Measurements from ENCODE around the gene SPARCL1. TPM values are rescaled to one million over a fixed set of nuclear protein-coding genes. Genes with fewer than 3 reads are reported as not detected.
"Not testable (repeated sequence)": the region's sequence is repeated elsewhere in the genome, so short reads cannot be mapped to it uniquely, and the experiment has no call there.

The SPARCL1 gene
- polyA plus RNA-seq, 4 donors, result 6.5 to 158 (median 33.3) TPM

- DNase-seq (ENCODE audit: low read depth in 4 of 4, low spot score in 3 of 4), result no peak
Measured at GRCh38 chr4:87458913-87459312, 70.3 kb downstream of the SPARCL1 start.

- DNase-seq (ENCODE audit: low read depth in 4 of 4, low spot score in 3 of 4), result no peak
Measured at GRCh38 chr4:87451537-87451936, 77.6 kb downstream of the SPARCL1 start.

GRCh38 chr4:87446375-87446774, 82.8 kb downstream of the SPARCL1 start:
- DNase-seq (ENCODE audit: low read depth in 4 of 4, low spot score in 3 of 4), result not testable (repeated sequence)

- no peak for DNase-seq (ENCODE audit: low read depth in 4 of 4, low spot score in 3 of 4)
Measured at GRCh38 chr4:87445964-87446363, 83.2 kb downstream of the SPARCL1 start.

GRCh38 chr4:87444741-87445140, 84.4 kb downstream of the SPARCL1 start:
- DNase-seq (ENCODE audit: low read depth in 4 of 4, low spot score in 3 of 4), result no peak

- DNase-seq (ENCODE audit: low read depth in 4 of 4, low spot score in 3 of 4), result no peak
Measured at GRCh38 chr4:87442889-87443288, 86.3 kb downstream of the SPARCL1 start.

GRCh38 chr4:87433342-87433741, 95.8 kb downstream of the SPARCL1 start:
- DNase-seq (ENCODE audit: low read depth in 4 of 4, low spot score in 3 of 4), result no peak

- no peak for DNase-seq (ENCODE audit: low read depth in 4 of 4, low spot score in 3 of 4)
Measured at GRCh38 chr4:87430038-87430437, 99.1 kb downstream of the SPARCL1 start.

GRCh38 chr4:87428979-87429378, 100.2 kb downstream of the SPARCL1 start:
- DNase-seq (ENCODE audit: low read depth in 4 of 4, low spot score in 3 of 4), result no peak

- DNase-seq (ENCODE audit: low read depth in 4 of 4, low spot score in 3 of 4), result no peak
Measured at GRCh38 chr4:87427518-87427868, 101.7 kb downstream of the SPARCL1 start.

GRCh38 chr4:87426865-87427517, 102.2 kb downstream of the SPARCL1 start:
- DNase-seq (ENCODE audit: low read depth in 4 of 4, low spot score in 3 of 4), result no peak

- no peak for DNase-seq (ENCODE audit: low read depth in 4 of 4, low spot score in 3 of 4)
Measured at GRCh38 chr4:87425711-87426110, 103.5 kb downstream of the SPARCL1 start.

GRCh38 chr4:87424099-87424543, 105.1 kb downstream of the SPARCL1 start:
- peak in 1 of 4 donors; percentile 31 for DNase-seq (ENCODE audit: low read depth in 4 of 4, low spot score in 3 of 4)

Other genes starting within 250 kb of the SPARCL1 start
- gene HSD17B13, start 206.5 kb downstream of the SPARCL1 start, polyA plus RNA-seq (ENCODE audit: insufficient read length in 4 of 4), result under 1 TPM; 0.29 to 0.58 (median 0.42) TPM
- 10 to 100 TPM; 56.4 to 87.1 (median 62.7) TPM for gene HSD17B11, start 138.2 kb downstream of the SPARCL1 start, polyA plus RNA-seq (ENCODE audit: insufficient read length in 4 of 4)
- 10 to 100 TPM; 69.7 to 79.8 (median 72.0) TPM for gene NUDT9, start 106.8 kb downstream of the SPARCL1 start, polyA plus RNA-seq (ENCODE audit: insufficient read length in 4 of 4)
- under 1 TPM in 2 of 4 donors, not detected in 2; 0.05 to 0.06 TPM for gene DSPP, start 79.2 kb upstream of the SPARCL1 start, polyA plus RNA-seq (ENCODE audit: insufficient read length in 4 of 4)
- gene DMP1, start 120.9 kb upstream of the SPARCL1 start, polyA plus RNA-seq (ENCODE audit: insufficient read length in 4 of 4), result under 1 TPM in 1 of 4 donors, not detected in 3; 0.15 TPM